Adipocyte (in vitro differentiated cells): ENCODE measurements around the gene UNC13A.
"Not testable (repeated sequence)": the region's sequence is repeated elsewhere in the genome, so short reads cannot be mapped to it uniquely, and the experiment has no call there.

Source experiments
- DNase-seq: peaks from one replicate; pipeline ENCODE4 v3.0.0-alpha.2; 2015; ENCODE audit warnings: low read depth
- H3K27me3 ChIP-seq: replicated peaks from 2 replicates; pipeline ENCODE4 v1.7.0; 2013; ENCODE audit warnings: mild to moderate bottlenecking, low read length, moderate library complexity; ENCODE audit not compliant: control insufficient read depth, insufficient read depth
- H3K36me3 ChIP-seq: 2 replicates; pipeline ENCODE4 v1.7.0; 2013; ENCODE audit warnings: low read length, mild to moderate bottlenecking, moderate library complexity; ENCODE audit not compliant: control insufficient read depth, insufficient read depth, severe bottlenecking
- H3K4me1 ChIP-seq: 2 replicates; pipeline ENCODE4 v1.7.0; 2013; ENCODE audit warnings: mild to moderate bottlenecking, low read length, moderate library complexity; ENCODE audit not compliant: control insufficient read depth, insufficient read depth
- H3K4me3 ChIP-seq: 2 replicates; pipeline ENCODE4 v1.7.0; 2013; ENCODE audit warnings: mild to moderate bottlenecking, low read length, moderate library complexity
- H3K9ac ChIP-seq: 2 replicates; pipeline ENCODE4 v1.7.0; 2013; ENCODE audit warnings: mild to moderate bottlenecking, low read length, moderate library complexity
- H3K9me3 ChIP-seq: 2 replicates; pipeline ENCODE4 v1.7.0; 2013; ENCODE audit warnings: mild to moderate bottlenecking, low read length, moderate library complexity; ENCODE audit not compliant: control insufficient read depth

UNC13A gene

DNA sequence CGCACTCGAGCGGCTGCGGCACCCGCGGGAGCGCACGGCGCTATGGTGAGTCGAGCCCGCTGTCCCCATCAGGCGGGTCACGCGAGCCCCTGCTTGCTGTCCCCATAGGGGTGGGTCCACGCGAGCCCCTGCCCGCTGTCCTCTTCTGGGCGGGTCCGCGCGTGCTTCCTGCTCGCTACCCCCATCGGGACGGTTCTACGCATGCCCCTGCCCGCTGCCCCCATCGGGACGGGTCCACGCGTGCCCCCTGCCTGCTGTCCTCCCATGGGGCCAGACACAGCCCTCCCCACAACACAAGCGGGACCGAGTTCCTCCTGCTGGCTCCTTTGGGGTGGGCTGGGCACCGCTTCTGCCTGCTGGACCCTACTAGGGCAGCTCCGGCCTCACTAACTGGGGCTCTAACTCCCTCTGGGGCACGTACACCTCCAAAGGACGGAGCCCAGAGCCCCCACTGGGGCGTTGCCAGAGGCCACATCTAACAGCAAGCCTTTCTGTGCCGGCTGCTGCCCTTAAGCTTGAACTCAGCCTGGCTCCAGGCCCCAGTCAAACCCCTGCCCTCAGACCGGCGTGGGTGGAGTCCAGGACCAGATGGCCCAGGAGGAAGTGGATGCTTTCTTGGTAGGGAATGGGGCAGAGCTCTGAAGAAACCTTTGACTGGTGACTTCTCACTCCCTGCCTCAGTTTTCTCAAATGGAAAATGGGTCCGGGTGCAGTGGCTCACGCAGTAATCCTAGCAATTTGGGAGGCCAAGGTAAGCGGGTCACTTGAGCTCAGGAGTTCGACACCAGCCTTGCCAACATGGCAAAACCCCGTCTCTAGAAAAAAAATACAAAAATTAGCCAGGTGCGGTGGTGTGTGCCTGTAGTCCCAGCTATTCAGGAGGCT lies 132.0 kb downstream of the UNC13A start:
- peak; percentile 63 for DNase-seq
- H3K4me3 ChIP-seq, result peak overlapping the region; percentile 91

DNA sequence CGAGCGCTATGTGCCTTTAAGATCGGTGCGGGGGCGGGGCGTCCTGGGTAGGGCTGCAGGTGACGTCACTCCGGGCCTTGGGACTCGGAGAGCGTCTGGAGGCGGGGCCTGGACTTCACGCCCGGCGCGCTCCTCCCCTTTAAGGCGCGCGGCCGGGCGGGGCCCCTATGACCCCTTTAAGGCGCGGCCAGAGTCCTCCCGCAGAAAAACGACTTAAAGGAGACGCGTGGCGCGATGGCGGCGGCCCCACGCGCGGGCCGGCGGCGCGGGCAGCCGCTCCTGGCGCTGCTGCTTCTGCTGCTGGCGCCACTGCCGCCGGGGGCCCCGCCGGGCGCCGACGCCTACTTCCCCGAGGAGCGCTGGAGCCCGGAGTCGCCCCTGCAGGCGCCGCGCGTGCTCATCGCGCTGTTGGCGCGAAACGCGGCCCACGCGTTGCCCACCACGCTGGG lies 132.7 kb downstream of the UNC13A start, which contains the start of gene COLGALT1:
COLGALT1 (plus strand) TSS at position 170 of the 449 bp plus-strand sequence; CDS start at position 235, 65 bp downstream.
- DNase-seq, result peak; percentile 100
- Histone ChIP-seq H3K4me1 (peaks cover 46% of the 10 kb centered on the region), H3K27me3 (no peaks in the 10 kb centered on the region), H3K4me3 (peak within 1 kb of the TSS; percentile 91), H3K9ac (peak within 1 kb of the TSS; percentile 93), H3K9me3 (no peaks in the 10 kb centered on the region), H3K36me3 (peaks cover 16% of the 10 kb centered on the region)

More for the DNA sequence above, 132.0 kb downstream of the UNC13A start:
- Histone ChIP-seq H3K27me3 (no peaks in the 10 kb centered on the region), H3K4me1 (peaks cover 46% of the 10 kb centered on the region), H3K9me3 (no peaks in the 10 kb centered on the region), H3K9ac (peak overlapping the region; percentile 93), H3K36me3 (peaks cover 18% of the 10 kb centered on the region)

- no peak for DNase-seq
- H3K27me3 ChIP-seq, result no peaks in the 10 kb centered on the region
- H3K9ac ChIP-seq, result peak overlapping the region; percentile 93
- H3K9me3 ChIP-seq, result no peaks in the 10 kb centered on the region
- peaks cover 41% of the 10 kb centered on the region for H3K4me1 ChIP-seq
- peak overlapping the region; percentile 91 for H3K4me3 ChIP-seq
- H3K36me3 ChIP-seq, result peaks cover 11% of the 10 kb centered on the region
Observed at GRCh38 chr19:17554968-17555479, 133.1 kb downstream of the UNC13A start.

GRCh38 chr19:17553256-17553655 lies 134.9 kb downstream of the UNC13A start:
- H3K9ac ChIP-seq, result peak overlapping the region; percentile 61
- H3K36me3 ChIP-seq, result no peaks in the 10 kb centered on the region
- H3K4me1 ChIP-seq, result peaks cover 33% of the 10 kb centered on the region
- no peaks in the 10 kb centered on the region for H3K27me3 ChIP-seq
- H3K4me3 ChIP-seq, result peak overlapping the region; percentile 67
- peak; percentile 88 for DNase-seq
- H3K9me3 ChIP-seq, result no peaks in the 10 kb centered on the region

DNA sequence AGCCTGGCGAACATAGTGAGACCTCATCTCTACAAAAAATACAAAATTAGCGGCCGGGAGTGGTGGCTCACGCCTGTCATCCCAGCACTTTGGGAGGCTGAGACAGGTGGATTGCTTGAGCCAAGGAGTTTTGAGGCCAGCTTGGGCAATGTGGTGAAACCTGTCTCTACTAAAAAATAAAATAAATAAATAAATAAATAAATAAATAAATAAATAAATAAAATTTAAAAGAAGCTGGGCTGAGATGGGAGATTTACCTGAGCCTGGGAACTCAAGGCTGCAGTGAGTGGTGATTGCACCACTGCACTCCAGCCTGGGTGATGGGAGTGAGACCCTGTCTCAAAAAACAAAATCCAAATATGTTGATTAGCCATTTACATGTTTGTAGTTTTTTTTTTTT lies 135.4 kb downstream of the UNC13A start:
- H3K27me3 ChIP-seq, H3K9ac ChIP-seq, H3K4me3 ChIP-seq, DNase-seq, H3K9me3 ChIP-seq, H3K36me3 ChIP-seq: not testable (repeated sequence)
- H3K4me1 ChIP-seq, result peaks cover 33% of the 10 kb centered on the region
